NT2/D1 (cell line): ENCODE results near the gene MACROD1.

Experiments used
- DNase-seq: peaks from one replicate; pipeline ENCODE4 v3.0.0-alpha.2; 2011; ENCODE audit warnings: low read depth, low spot score
- H3K27me3 ChIP-seq: 2 replicates; pipeline ENCODE4 v1.6.0; 2011; ENCODE audit warnings: mild to moderate bottlenecking; ENCODE audit not compliant: insufficient read length, insufficient read depth
- H3K36me3 ChIP-seq: 2 replicates; pipeline ENCODE4 v1.6.1; 2011; ENCODE audit warnings: mild to moderate bottlenecking, low read length, mixed read lengths; ENCODE audit not compliant: insufficient read depth, insufficient read length
- H3K4me1 ChIP-seq: 2 replicates; pipeline ENCODE4 v1.5.1; 2011; ENCODE audit not compliant: insufficient read depth, insufficient read length
- H3K4me3 ChIP-seq: 2 replicates; pipeline ENCODE4 v1.5.1; 2011; ENCODE audit warnings: low read depth; ENCODE audit not compliant: insufficient read length
- H3K9ac ChIP-seq: 2 replicates; pipeline ENCODE4 v1.6.0; 2011; ENCODE audit warnings: low read depth; ENCODE audit not compliant: insufficient read length
- H3K9me3 ChIP-seq: 2 replicates; pipeline ENCODE4 v1.5.1; 2011; ENCODE audit warnings: mild to moderate bottlenecking, low read length; ENCODE audit not compliant: insufficient read depth
- SUZ12 ChIP-seq: IDR thresholded peaks from 2 replicates; pipeline ENCODE4 v1.6.1; 2011; ENCODE audit not compliant: insufficient read length, insufficient read depth; ENCODE audit errors: extremely low read depth
- YY1 ChIP-seq: IDR thresholded peaks from 2 replicates; pipeline ENCODE4 v1.6.1; 2011; ENCODE audit not compliant: insufficient read length, insufficient read depth
- ZNF274 ChIP-seq: IDR thresholded peaks from 2 replicates; pipeline ENCODE4 v1.6.1; 2011; ENCODE audit warnings: mild to moderate bottlenecking, low read depth, low read length

MACROD1 gene

GRCh38 chr11:64207256-64208085, 41.6 kb upstream of the MACROD1 start:
- Histone ChIP-seq H3K27me3 (no peaks in the 10 kb centered on the region), H3K4me3 (no peak overlapping the region), H3K9ac (peak overlapping the region; percentile 9), H3K9me3 (no peaks in the 10 kb centered on the region), H3K36me3 (peaks cover 77% of the 10 kb centered on the region), H3K4me1 (peaks cover 23% of the 10 kb centered on the region)
- no peak for DNase-seq
- TF ChIP-seq YY1 (no peak), ZNF274 (no peak), SUZ12 (no peak)

DNA sequence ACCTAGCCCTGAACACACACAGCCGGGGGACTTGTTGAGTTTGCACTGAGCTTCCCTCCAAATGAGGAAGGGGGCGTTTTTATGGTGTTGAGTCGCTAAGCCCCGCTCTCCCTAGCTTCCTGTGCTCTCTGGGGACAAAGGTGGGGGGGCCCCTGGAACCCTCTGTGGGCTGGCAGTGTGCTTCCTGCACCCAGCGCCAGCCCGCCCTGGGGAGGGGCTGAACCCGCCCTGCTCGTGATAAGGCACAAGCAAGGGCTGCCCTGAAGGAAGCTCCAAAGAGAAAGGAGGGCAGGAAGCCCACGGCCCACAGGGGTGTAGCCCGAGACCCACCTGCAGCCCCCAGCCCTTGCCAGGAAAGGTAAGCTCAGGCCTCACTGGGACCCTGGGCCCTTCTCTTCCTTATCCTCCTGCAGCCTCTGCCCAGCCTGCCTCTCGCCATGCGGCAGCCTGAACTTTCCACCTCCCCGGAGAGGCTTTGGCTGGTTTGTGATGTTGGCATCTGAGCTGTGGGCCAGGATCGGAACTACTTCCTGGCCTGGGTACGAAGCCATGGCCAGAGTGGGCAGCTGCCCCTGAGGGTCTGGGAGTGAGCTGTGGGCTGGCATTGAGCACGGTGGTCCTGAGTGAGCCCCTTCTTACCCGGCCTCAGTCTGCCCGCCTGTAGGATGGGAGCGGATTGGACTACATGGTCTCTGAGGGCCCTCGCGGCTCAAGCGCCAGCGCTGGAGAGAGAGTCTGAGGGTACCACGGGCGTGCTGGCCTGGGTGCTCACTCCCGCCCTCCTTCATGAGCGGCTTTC, 40.7 kb upstream of the MACROD1 start, which contains the start of gene FERMT3:
Gene FERMT3 (plus strand): TSS at position 265 of the 799 bp plus-strand sequence. CDS start 644 bp downstream, outside the sequence.
- H3K9ac ChIP-seq: peak within 1 kb of the TSS; percentile 9
- DNase-seq: no peak

GRCh38 chr11:64204464-64204989, 38.6 kb upstream of the MACROD1 start:
- no peak for TF ChIP-seq ZNF274
- TF ChIP-seq YY1: no peak
- TF ChIP-seq SUZ12: no peak
- Histone ChIP-seq H3K9ac (no peak overlapping the region), H3K27me3 (no peaks in the 10 kb centered on the region), H3K9me3 (no peaks in the 10 kb centered on the region), H3K4me1 (peaks cover 23% of the 10 kb centered on the region), H3K36me3 (peaks cover 90% of the 10 kb centered on the region), H3K4me3 (no peak overlapping the region)
- DNase-seq: peak; percentile 78

More for the DNA sequence above, 40.7 kb upstream of the MACROD1 start, which contains the start of gene FERMT3:
- no peak for TF ChIP-seq YY1
- no peak for TF ChIP-seq ZNF274
- no peak for TF ChIP-seq SUZ12
- Histone ChIP-seq H3K36me3 (peaks cover 77% of the 10 kb centered on the region), H3K4me1 (peaks cover 23% of the 10 kb centered on the region), H3K27me3 (no peaks in the 10 kb centered on the region), H3K4me3 (no peak within 1 kb of the TSS), H3K9me3 (no peaks in the 10 kb centered on the region)

DNA sequence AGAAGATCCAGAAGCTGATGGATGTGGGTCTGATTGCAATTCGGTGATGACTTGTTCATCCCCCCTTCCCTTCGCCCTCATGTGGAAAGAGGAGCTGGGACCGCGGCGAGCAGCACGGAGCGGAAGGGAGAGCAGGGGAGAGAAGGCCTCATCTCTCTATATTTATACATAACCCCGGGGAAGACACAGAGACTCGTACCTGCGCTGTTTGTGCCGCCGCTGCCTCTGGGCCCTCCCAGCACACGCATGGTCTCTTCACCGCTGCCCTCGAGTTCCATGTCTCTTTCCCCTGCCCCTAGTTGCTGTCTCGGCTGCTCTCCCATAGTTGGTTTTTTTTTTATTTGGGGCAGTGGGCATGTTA, 38.1 kb upstream of the MACROD1 start:
- TF ChIP-seq ZNF274 (no peak), SUZ12 (no peak)
- no peak overlapping the region for H3K4me3 ChIP-seq
- peaks cover 23% of the 10 kb centered on the region for H3K4me1 ChIP-seq
- no peaks in the 10 kb centered on the region for H3K27me3 ChIP-seq
- peaks cover 89% of the 10 kb centered on the region for H3K36me3 ChIP-seq
- no peak for DNase-seq
- peak overlapping the region; percentile 9 for H3K9ac ChIP-seq
- no peaks in the 10 kb centered on the region for H3K9me3 ChIP-seq

- Histone ChIP-seq H3K4me3 (no peak overlapping the region), H3K9me3 (no peaks in the 10 kb centered on the region), H3K27me3 (no peaks in the 10 kb centered on the region), H3K4me1 (peaks cover 23% of the 10 kb centered on the region), H3K36me3 (peaks cover 89% of the 10 kb centered on the region), H3K9ac (no peak overlapping the region)
- no peak for DNase-seq
- no peak for TF ChIP-seq ZNF274
- TF ChIP-seq SUZ12: no peak
- no peak for TF ChIP-seq YY1
Measured at GRCh38 chr11:64203421-64204079, 37.6 kb upstream of the MACROD1 start.

DNA sequence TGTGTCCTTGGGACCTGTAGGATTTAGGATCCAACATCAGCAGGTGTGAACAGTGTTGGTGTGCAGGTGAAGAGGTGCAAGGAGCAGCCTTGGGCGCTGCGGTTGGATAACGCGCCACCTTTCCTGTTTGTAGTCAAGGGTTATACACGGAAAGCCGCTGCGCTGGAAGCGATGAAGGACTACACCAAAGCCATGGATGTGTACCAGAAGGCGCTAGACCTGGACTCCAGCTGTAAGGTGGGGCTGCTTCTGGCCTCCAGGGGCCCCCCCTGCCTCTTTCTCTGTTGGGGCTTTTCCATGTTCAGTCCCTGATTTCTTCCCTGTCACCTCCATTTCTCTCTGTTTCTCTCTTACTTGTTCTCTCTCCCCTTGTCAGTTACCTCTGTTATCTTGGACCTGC, 37.1 kb upstream of the MACROD1 start:
- Histone ChIP-seq H3K36me3 (peaks cover 93% of the 10 kb centered on the region), H3K4me3 (no peak overlapping the region), H3K4me1 (peaks cover 22% of the 10 kb centered on the region), H3K9me3 (no peaks in the 10 kb centered on the region), H3K9ac (no peak overlapping the region), H3K27me3 (no peaks in the 10 kb centered on the region)
- TF ChIP-seq YY1: no peak
- TF ChIP-seq SUZ12: no peak
- no peak for TF ChIP-seq ZNF274
- no peak for DNase-seq
